ENCODE data around the gene PCIF1. TPM values are rescaled to one million over a fixed set of nuclear protein-coding genes. Genes with fewer than 3 reads are reported as not detected.
A peak's percentile ranks its signal among the peaks of the same experiment; 100 is the strongest.
"Not testable (repeated sequence)": the region's sequence is repeated elsewhere in the genome, so short reads cannot be mapped to it uniquely, and the experiment has no call there.

PCIF1 gene
- total RNA-seq, 1 donor from 2014 or later = 21.8 TPM

GRCh38 chr20:45971425-45971674 is 36.9 kb downstream of the PCIF1 start:
- intact Hi-C loops (cut with DNase I) = no loop called here
- DNase-seq (no peak), ATAC-seq (ENCODE audit: poor library complexity) (no peak)

GRCh38 chr20:45971675-45972499 is 37.4 kb downstream of the PCIF1 start, which contains the start of gene ZNF335:
Gene ZNF335, minus strand, starts transcription at chr20:45972203. Its CDS starts 793 bp downstream, at chr20:45971410.
- DNase-seq = peak; percentile 97
- intact Hi-C loops (cut with DNase I) = no loop called here

GRCh38 chr20:45972500-45973183 is 38.2 kb downstream of the PCIF1 start:
- intact Hi-C loops (cut with DNase I) = no loop called here
- DNase-seq (peak; percentile 46), ATAC-seq (ENCODE audit: poor library complexity) (no peak)

More at GRCh38 chr20:45971675-45972499, 37.4 kb downstream of the PCIF1 start, which contains the start of gene ZNF335:
- ATAC-seq (ENCODE audit: poor library complexity) = peak; percentile 96

DNA sequence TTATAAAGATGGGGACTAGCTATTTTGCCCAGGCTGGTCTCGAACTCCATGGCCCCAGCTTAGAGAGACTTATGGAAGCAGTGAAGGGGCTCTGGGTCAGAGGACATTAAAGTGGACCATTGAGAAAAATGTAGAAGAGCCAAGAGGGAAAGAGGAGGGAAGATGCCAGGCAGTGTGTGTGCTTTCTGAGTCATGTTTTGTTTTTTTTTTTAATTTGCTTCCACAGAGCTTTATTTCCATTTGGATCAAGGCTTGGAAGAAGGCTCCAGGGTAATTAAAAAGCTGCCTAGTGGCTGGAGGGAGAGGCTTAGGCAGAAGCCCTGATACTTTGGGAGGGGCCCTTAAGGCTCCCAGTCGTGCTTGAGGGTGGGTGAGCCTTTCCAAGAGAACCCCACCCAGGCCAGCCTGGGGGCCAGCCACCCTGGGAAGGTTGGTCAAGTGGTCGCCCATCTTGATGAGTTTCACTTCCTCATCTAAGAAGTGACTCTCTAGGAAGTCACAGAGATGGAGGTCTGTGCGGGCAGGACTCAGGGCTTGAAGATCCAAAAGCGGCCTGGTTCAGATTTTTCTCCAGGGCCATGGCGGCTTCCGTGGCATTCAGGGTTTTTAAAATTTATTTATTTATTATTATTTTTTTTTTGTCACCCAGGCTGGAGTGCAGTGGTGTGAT is 40.5 kb downstream of the PCIF1 start:
- DNase-seq = peak; percentile 40
- no peak for ATAC-seq (ENCODE audit: poor library complexity)
- intact Hi-C loops (cut with DNase I) = no loop called here

- intact Hi-C loops (cut with DNase I) = no loop called here
- ATAC-seq (ENCODE audit: poor library complexity) (no peak), DNase-seq (peak; percentile 24)
Measured at GRCh38 chr20:45975686-45976085, 41.2 kb downstream of the PCIF1 start.

DNA sequence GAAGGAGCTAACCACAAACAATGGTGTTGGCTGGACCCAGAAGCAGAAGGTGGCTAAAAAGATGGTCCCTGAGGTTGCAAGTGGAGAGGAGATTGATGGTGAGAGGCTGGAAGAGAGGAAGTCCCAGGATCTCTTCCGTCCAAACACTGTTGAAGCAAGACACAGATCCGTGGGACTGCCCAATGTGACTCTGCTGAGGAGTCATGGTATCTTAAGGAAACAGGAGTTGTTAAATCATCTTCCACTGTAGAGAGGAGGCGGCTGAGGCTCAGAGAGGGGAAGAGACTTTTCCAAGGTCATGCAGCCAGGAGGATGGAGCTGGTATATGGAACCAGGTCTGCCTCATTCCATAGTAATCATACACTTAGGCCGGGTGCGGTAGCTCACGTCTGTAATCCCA is 41.6 kb downstream of the PCIF1 start:
- intact Hi-C loops (cut with DNase I) = no loop called here
- ATAC-seq (ENCODE audit: poor library complexity) (no peak), DNase-seq (peak; percentile 3)

DNA sequence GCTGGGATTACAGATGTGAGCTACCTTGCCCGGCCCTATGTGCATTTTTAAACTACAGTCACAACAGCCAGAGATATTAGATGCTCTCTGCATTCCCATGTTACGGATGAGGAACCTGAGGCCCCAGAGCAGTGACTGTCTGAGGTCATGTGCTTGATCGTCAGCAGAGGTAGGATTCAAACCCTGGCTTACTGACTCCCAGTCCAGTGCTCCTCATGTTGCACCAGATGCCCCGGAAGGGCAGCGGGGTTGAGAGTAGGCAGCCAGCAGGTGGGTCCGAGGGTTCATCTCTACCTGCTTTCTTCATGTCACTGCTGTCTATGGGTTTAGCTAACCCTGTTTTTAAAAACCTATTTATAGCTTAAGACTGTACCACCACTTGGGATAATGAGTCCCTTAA is 46.8 kb downstream of the PCIF1 start:
- DNase-seq = no peak
- intact Hi-C loops (cut with DNase I) = no loop called here
- no peak for ATAC-seq (ENCODE audit: poor library complexity)

DNA sequence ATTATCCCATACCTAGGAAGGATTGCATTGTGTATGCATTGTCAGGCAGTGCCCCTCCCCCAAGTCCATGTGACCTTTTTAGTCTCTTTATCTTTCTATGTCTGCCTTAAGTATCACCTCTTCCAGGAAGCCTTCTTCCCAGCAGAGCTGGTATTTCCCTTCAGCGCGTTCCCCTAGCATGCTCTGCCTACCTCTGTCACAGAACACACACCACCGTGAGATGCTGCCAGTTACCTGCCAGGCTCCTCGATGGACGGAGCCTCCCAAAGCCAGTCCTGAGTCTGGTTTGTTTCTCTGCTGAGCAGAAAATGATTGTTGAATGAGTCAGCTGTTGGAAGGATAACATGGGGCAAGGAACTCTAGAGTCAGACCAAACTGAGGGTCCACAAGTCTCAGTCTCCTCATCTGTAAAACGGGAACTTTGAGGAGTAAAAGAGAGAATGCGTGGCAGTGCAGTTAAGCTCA is 48.8 kb downstream of the PCIF1 start:
- DNase-seq (no peak), ATAC-seq (ENCODE audit: poor library complexity) (no peak)
- intact Hi-C loops (cut with DNase I) = no loop called here

DNA sequence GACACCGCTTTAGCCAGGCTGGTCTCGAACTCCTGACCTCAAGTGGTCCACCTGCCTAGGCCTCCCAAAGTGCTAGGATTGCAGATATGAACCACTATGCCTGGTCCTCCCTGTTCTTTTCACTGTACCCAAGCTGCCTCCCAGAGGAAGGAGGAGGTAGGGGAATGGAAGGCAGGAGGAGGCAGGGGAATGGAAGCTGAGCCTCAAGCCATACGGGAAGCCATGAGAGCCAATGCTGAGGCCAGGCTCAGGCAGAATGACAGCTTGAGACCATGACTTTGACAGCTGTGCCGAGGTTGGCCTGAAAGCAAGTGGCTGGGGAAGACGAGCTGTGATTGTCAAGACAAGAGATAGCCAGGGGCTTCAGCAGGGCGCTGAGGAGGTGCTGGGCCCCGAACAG is 51.1 kb downstream of the PCIF1 start:
- DNase-seq (peak; percentile 14), ATAC-seq (ENCODE audit: poor library complexity) (no peak)
- intact Hi-C loops (cut with DNase I) = no loop called here

DNA sequence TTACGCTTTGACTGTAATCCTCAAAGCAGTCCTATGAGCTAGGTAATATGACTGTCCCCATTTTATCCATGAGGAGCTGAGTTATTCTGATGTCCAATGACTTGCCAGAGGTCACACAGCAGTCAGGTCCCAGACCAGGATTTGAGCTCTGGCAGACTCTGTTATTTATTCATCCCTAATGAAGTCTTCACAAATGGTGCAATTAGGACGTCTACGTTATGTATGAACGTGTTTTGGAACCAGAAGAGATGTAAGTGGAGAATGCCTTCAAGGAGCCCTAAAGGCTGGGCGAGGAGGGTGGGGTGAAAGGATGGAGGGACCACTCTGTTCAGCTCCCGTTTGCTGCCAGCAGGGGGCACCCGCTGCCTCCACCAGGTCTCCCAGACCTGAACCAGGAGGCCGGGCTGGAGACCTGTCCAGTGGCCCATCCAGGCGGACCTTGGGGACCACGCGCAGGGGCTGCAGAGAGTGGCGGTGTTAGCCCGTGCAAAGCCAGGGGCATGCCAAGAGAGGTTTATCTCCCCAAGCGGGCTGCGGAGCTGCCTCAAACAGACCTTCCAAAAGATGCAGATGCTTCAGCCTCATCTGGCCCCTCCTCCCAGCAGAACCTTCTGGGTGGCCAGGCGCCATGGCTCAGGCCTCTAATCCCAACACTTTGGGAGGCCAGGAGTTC is 52.8 kb downstream of the PCIF1 start:
- intact Hi-C loops (cut with DNase I) = no loop called here
- peak; percentile 87 for DNase-seq
- peak; percentile 86 for ATAC-seq (ENCODE audit: poor library complexity)

DNA sequence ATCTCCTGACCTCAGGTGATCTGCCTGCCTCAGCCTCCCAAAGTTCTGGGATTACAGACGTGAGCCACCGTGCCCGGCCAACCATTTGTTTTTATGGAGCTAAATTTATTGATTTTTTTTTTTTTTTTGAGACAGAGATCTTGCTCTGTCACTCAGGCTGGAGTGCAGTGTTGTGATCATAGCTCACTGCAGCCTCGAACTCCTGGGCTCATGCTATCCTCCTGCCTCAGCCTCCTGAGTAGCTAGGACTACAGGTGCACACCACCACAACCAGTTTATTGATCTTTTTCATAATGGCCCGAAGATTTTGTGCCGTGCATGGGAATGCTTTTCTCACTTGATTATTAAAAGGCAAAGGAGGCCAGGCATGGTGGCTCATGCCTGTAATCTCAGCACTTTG is 54.3 kb downstream of the PCIF1 start:
- DNase-seq = peak; percentile 10
- ATAC-seq (ENCODE audit: poor library complexity); intact Hi-C loops (cut with DNase I): not testable (repeated sequence)

DNA sequence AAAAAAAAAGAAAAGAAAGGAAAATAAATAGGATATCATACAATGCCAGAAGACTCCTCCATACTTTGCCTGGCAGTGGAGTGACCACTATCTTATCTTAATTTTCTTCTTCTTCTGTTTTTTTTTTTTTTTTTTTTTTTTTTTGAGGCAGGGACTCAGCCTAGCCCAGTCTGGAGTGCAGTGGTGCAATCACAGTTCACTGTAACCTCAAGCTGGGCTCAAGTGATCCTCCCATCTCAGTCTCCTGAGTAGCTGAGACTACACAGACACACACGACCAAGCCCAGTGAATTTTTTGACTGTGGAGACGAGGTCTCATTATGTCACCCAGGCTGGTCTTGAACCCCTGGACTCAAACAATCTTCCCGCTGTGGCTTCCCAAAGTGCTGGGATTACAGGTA is 57.1 kb downstream of the PCIF1 start:
- no peak for ATAC-seq (ENCODE audit: poor library complexity)
- intact Hi-C loops (cut with DNase I) = no loop called here
- peak; percentile 5 for DNase-seq

- ATAC-seq (ENCODE audit: poor library complexity) (no peak), DNase-seq (peak; percentile 24)
- intact Hi-C loops (cut with DNase I) = no loop called here
Measured at GRCh38 chr20:45993197-45993951, 58.9 kb downstream of the PCIF1 start.

GRCh38 chr20:45994761-45995493 is 60.4 kb downstream of the PCIF1 start:
- no peak for ATAC-seq (ENCODE audit: poor library complexity)
- intact Hi-C loops (cut with DNase I) = no loop called here
- no peak for DNase-seq

- DNase-seq; ATAC-seq (ENCODE audit: poor library complexity); intact Hi-C loops (cut with DNase I): not testable (repeated sequence)
Measured at GRCh38 chr20:45995495-45996097, 61.1 kb downstream of the PCIF1 start.

DNA sequence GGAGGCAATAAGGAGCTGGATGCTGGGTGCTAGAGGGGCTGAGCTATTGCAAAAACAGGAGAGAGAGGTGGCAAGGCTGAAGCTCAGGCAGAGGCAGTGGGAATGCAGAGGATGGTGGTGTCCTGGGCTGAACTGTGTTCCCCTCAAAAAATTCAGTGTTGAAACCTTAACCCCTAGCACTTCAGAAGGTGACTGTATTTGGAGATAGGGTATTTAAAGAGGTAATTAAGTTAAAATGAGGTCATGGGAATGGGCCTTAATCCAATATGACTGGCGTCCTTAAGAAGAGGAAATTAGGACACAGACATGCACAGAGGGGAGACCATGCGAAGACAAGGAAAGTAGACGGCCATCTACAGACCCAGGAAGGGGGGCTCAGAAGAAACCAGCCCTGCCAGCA is 62.7 kb downstream of the PCIF1 start:
- intact Hi-C loops (cut with DNase I) = no loop called here
- no peak for ATAC-seq (ENCODE audit: poor library complexity)
- no peak for DNase-seq
